ENCODE measurements around the gene ADGB. TPM values are rescaled to one million over a fixed set of nuclear protein-coding genes. Genes with fewer than 3 reads are reported as not detected.
"Not testable (repeated sequence)": the region's sequence is repeated elsewhere in the genome, so short reads cannot be mapped to it uniquely, and the experiment has no call there.

The ADGB gene
- total RNA-seq, 2 experiments from 2014 or later = not detected

- POLR2A ChIA-PET = no interaction called here
- DNase-seq = no peak
- CTCF ChIA-PET = interaction anchor here (0.7 kb wide), 1 partner anchor 68 kb away, joined by 3 read pairs; no protein-coding TSS in a partner anchor
Observed at GRCh38 chr6:146781836-146782235, 183.1 kb downstream of the ADGB start.

GRCh38 chr6:146785001-146785585 is 186.3 kb downstream of the ADGB start:
- peaks cover 8% of the 10 kb centered on the region for H3K27me3 Mint-ChIP-seq (ENCODE audit: low read depth)
- DNase-seq (peak; percentile 65), ATAC-seq (peak; percentile 97)
- H3K4me1 Mint-ChIP-seq (ENCODE audit: low read depth) = peaks cover 15% of the 10 kb centered on the region
- POLR2A ChIA-PET = no interaction called here
- H3K4me3 Mint-ChIP-seq = no peak overlapping the region
- no peaks in the 10 kb centered on the region for H3K9me3 Mint-ChIP-seq (ENCODE audit: insufficient read depth)
- no peaks in the 10 kb centered on the region for H3K36me3 Mint-ChIP-seq (ENCODE audit: low read depth)
- CTCF ChIA-PET = interaction anchor here (0.7 to 1.0 kb wide), 8 partner anchors 9 to 87 kb away, joined by 3 to 8 read pairs (median 4); no protein-coding TSS in a partner anchor
- no peak overlapping the region for H3K27ac Mint-ChIP-seq

More at GRCh38 chr6:146781836-146782235, 183.1 kb downstream of the ADGB start:
- H3K36me3 Mint-ChIP-seq (ENCODE audit: low read depth) = no peaks in the 10 kb centered on the region
- peaks cover 8% of the 10 kb centered on the region for H3K27me3 Mint-ChIP-seq (ENCODE audit: low read depth)
- no peaks in the 10 kb centered on the region for H3K9me3 Mint-ChIP-seq (ENCODE audit: insufficient read depth)
- no peak overlapping the region for H3K27ac Mint-ChIP-seq
- no peak for ATAC-seq
- H3K4me1 Mint-ChIP-seq (ENCODE audit: low read depth) = peaks cover 4% of the 10 kb centered on the region
- no peak overlapping the region for H3K4me3 Mint-ChIP-seq

- Mint-ChIP-seq H3K4me1 (ENCODE audit: low read depth) (peaks cover 15% of the 10 kb centered on the region), H3K9me3 (ENCODE audit: insufficient read depth) (no peaks in the 10 kb centered on the region), H3K27me3 (ENCODE audit: low read depth) (peaks cover 6% of the 10 kb centered on the region), H3K27ac (no peak overlapping the region), H3K4me3 (no peak overlapping the region), H3K36me3 (ENCODE audit: low read depth) (no peaks in the 10 kb centered on the region)
- ChIA-PET CTCF (no interaction called here), POLR2A (no interaction called here)
- no peak for ATAC-seq
- DNase-seq = no peak
Observed at GRCh38 chr6:146787876-146788508, 189.2 kb downstream of the ADGB start.

GRCh38 chr6:146790561-146791091 is 191.9 kb downstream of the ADGB start:
- POLR2A ChIA-PET = no interaction called here

GRCh38 chr6:146791930-146792329 is 193.2 kb downstream of the ADGB start:
- POLR2A ChIA-PET = no interaction called here
- DNase-seq (no peak), ATAC-seq (no peak)
- Mint-ChIP-seq H3K27ac (no peak overlapping the region), H3K4me3 (no peak overlapping the region), H3K36me3 (ENCODE audit: low read depth) (no peaks in the 10 kb centered on the region), H3K4me1 (ENCODE audit: low read depth) (peaks cover 11% of the 10 kb centered on the region), H3K9me3 (ENCODE audit: insufficient read depth) (no peaks in the 10 kb centered on the region), H3K27me3 (ENCODE audit: low read depth) (peaks cover 5% of the 10 kb centered on the region)
- CTCF ChIA-PET = no interaction called here

More at GRCh38 chr6:146790561-146791091, 191.9 kb downstream of the ADGB start:
- DNase-seq (no peak), ATAC-seq (no peak)
- CTCF ChIA-PET = no interaction called here
- H3K4me3 Mint-ChIP-seq = no peak overlapping the region
- H3K9me3 Mint-ChIP-seq (ENCODE audit: insufficient read depth) = no peaks in the 10 kb centered on the region
- no peaks in the 10 kb centered on the region for H3K36me3 Mint-ChIP-seq (ENCODE audit: low read depth)
- H3K27ac Mint-ChIP-seq = no peak overlapping the region
- peaks cover 3% of the 10 kb centered on the region for H3K27me3 Mint-ChIP-seq (ENCODE audit: low read depth)
- peaks cover 11% of the 10 kb centered on the region for H3K4me1 Mint-ChIP-seq (ENCODE audit: low read depth)

GRCh38 chr6:146793218-146793617 is 194.4 kb downstream of the ADGB start:
- H3K4me1 Mint-ChIP-seq (ENCODE audit: low read depth); H3K4me3 Mint-ChIP-seq; H3K36me3 Mint-ChIP-seq (ENCODE audit: low read depth); DNase-seq; POLR2A ChIA-PET; H3K27me3 Mint-ChIP-seq (ENCODE audit: low read depth); H3K9me3 Mint-ChIP-seq (ENCODE audit: insufficient read depth); CTCF ChIA-PET; H3K27ac Mint-ChIP-seq; ATAC-seq: not testable (repeated sequence)

- Mint-ChIP-seq H3K4me1 (ENCODE audit: low read depth) (no peaks in the 10 kb centered on the region), H3K4me3 (no peak overlapping the region), H3K27ac (no peak overlapping the region), H3K36me3 (ENCODE audit: low read depth) (no peaks in the 10 kb centered on the region), H3K27me3 (ENCODE audit: low read depth) (peaks cover 5% of the 10 kb centered on the region), H3K9me3 (ENCODE audit: insufficient read depth) (no peaks in the 10 kb centered on the region)
- no peak for DNase-seq
- ChIA-PET POLR2A (no interaction called here), CTCF (interaction anchor here (1.2 kb wide), 1 partner anchor 10 kb away, joined by 5 read pairs; no protein-coding TSS in a partner anchor)
- no peak for ATAC-seq
Observed at GRCh38 chr6:146795479-146796133, 196.8 kb downstream of the ADGB start.

- H3K4me3 Mint-ChIP-seq; H3K9me3 Mint-ChIP-seq (ENCODE audit: insufficient read depth); CTCF ChIA-PET; H3K27me3 Mint-ChIP-seq (ENCODE audit: low read depth); H3K4me1 Mint-ChIP-seq (ENCODE audit: low read depth); H3K27ac Mint-ChIP-seq; DNase-seq; POLR2A ChIA-PET; H3K36me3 Mint-ChIP-seq (ENCODE audit: low read depth); ATAC-seq: not testable (repeated sequence)
Observed at GRCh38 chr6:146803167-146803566, 204.4 kb downstream of the ADGB start.

GRCh38 chr6:146803601-146804000 is 204.8 kb downstream of the ADGB start:
- DNase-seq (no peak), ATAC-seq (no peak)
- Mint-ChIP-seq H3K9me3 (ENCODE audit: insufficient read depth) (no peaks in the 10 kb centered on the region), H3K4me3 (no peak overlapping the region), H3K27ac (no peak overlapping the region), H3K27me3 (ENCODE audit: low read depth) (no peaks in the 10 kb centered on the region), H3K4me1 (ENCODE audit: low read depth) (no peaks in the 10 kb centered on the region), H3K36me3 (ENCODE audit: low read depth) (no peaks in the 10 kb centered on the region)
- ChIA-PET POLR2A (no interaction called here), CTCF (no interaction called here)

- CTCF ChIA-PET = interaction anchor here (0.8 kb wide), 1 partner anchor 20 kb away, joined by 3 read pairs; no protein-coding TSS in a partner anchor
- H3K4me3 Mint-ChIP-seq = no peak overlapping the region
- H3K27me3 Mint-ChIP-seq (ENCODE audit: low read depth) = no peaks in the 10 kb centered on the region
- POLR2A ChIA-PET = no interaction called here
- H3K27ac Mint-ChIP-seq = no peak overlapping the region
- H3K9me3 Mint-ChIP-seq (ENCODE audit: insufficient read depth) = no peaks in the 10 kb centered on the region
- H3K36me3 Mint-ChIP-seq (ENCODE audit: low read depth) = no peaks in the 10 kb centered on the region
- no peak for DNase-seq
- no peak for ATAC-seq
- H3K4me1 Mint-ChIP-seq (ENCODE audit: low read depth) = no peaks in the 10 kb centered on the region
Observed at GRCh38 chr6:146805546-146806325, 207.0 kb downstream of the ADGB start.

GRCh38 chr6:146809014-146809413 is 210.2 kb downstream of the ADGB start:
- H3K4me1 Mint-ChIP-seq (ENCODE audit: low read depth); POLR2A ChIA-PET; H3K36me3 Mint-ChIP-seq (ENCODE audit: low read depth); H3K9me3 Mint-ChIP-seq (ENCODE audit: insufficient read depth); H3K4me3 Mint-ChIP-seq; DNase-seq; ATAC-seq; H3K27me3 Mint-ChIP-seq (ENCODE audit: low read depth); CTCF ChIA-PET; H3K27ac Mint-ChIP-seq: not testable (repeated sequence)
